HG02938 (cell line): ENCODE measurements around the gene WFIKKN1.

Experiments
- ATAC-seq: cut with Tn5 transposase; IDR thresholded peaks from one replicate; pipeline ENCODE4 v1.9.1; 2021; ENCODE audit warnings: mild to moderate bottlenecking, moderate library complexity; ENCODE audit not compliant: unreplicated experiment

Gene WFIKKN1

DNA sequence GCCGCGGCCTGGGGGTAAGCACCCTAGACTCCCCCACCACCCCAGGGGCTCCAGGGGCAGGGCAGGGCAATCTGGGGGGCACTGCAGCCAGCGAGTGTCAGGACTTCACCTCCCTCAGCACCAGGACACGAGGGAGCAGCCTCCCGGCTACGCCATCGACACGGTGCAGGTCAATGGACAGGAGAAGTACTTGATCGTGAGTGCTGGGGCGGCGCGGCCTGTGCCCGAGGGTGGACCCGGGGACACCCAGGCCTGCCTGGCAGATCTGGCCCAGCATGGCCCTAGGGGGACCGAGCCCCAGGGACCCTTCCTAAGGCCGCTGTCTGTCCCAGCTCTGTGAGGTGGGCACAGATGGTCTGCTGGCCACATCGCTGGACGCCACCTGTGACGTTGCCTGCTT lies 41.6 kb downstream of the WFIKKN1 start:
- no peak for ATAC-seq

DNA sequence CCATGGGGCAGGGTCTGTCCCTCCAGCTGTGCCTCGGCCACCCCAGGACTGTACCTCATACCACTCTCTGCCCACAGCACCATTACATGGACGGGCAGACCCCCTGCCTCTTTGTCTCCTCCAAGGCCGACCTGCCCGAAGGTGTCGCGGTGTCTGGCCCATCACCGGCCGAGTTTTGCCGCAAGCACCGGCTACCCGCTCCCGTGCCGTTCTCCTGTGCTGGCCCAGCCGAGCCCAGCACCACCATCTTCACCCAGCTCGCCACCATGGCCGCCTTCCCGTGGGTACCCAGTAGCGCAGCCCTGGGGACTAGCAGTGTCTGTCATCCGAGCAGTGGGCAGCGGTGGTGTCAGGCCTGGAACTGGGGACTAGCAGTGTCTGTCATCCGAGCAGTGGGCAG lies 42.1 kb downstream of the WFIKKN1 start:
- ATAC-seq = no peak

DNA sequence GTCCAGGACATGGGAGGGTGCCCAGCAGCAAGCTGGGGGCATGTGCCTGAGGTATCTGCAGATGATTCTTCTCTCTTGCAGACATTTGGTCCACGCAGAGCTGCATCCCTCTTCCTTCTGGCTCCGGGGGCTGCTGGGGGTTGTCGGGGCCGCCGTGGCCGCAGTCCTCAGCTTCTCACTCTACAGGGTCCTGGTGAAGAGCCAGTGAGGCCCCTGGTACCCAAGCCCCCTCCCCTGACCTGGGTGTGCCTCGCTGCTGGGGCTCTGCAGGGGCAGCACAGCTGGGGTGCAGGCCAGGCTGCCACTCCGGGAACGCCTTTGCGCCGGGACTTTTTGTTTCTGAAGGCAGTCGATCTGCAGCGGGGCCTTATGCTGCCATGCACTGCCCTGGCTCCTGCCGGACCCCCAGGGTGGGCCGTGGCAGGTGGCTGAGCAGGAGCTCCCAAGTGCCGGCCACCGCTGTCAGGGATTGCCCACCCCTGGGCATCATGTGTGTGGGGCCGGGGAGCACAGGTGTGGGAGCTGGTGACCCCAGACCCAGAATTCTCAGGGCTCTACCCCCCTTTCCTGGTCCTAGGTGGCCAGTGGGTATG lies 42.7 kb downstream of the WFIKKN1 start:
- ATAC-seq = no peak

DNA sequence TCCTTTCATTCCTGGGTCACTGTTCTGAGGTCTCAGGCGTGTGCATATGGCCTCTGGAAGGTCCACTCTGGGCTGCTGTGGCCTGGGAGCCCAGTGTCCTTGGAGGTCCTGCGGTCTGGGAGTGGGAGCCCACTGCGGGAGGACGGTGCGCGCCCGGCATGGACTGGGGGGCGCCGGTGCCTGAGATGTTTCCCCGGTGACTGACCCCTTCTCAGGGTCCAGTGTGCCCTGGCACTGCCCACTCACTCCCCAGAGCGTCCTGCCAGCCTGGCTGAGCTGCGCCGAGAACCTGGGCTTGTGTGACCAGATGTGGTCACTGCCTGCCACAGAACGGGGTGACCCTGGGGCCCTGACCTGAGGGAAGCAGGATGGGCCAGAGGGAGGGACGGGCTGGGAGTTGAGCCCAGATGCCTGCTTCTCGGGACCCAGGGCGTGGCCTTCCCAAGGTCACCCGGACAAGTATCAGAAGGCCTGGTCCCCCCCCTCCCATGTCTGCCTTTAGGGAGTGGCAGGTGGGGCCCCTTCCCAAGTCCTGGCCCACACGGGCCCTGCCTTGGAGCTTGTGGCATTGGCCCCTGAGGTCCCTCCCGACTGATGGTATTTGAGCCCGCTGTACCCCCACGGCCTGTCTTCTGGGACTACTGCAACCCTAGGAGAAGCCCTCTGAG lies 43.6 kb downstream of the WFIKKN1 start:
- no peak for ATAC-seq

DNA sequence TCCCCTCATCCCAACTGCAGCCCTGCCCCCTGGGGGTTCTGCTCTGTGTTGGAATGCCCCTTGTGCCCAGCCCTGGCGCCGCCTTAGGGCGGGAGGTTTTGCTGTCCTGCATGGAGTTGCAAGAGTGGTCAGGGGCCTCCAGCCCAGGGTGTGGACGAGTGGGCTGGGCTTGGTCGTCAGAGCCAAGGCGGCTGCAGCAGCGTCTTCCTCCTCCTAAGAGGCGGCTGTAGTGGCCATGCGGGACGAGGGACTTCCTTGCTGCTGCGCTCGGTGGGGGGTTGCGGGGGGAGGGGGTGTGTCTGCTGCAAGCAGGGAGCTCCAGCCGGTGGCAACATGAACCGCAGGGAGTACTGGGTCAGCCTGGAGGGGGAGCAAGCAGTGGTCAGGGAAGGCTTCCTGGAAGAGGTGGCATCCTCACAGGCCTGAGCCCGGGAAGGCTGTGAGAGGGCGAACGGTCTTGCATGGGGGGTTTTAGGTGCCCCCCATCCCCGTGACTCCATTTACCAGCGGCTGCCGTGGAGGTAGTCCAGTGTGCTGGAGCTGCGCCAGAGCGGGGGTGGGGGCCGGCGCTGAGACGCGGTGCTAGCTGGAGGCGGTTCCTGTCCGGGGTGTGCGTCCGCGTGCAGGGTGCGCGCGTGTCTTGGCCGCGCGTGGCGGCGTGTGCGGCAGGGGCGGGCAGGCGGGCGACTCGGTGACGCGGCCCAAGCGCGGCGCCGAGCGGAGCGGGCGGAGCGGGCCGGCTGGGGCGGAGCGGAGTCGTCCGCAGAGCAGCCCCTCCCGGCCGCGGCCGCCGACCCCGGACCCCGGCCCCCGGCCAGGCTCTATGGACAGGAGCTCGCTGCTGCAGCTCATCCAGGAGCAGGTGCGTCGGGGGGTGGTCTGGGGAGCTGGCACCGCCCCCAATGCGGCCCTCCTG lies 44.4 kb downstream of the WFIKKN1 start, which contains the start of gene RHBDL1:
RHBDL1 (plus strand) TSS at position 704 of the 916 bp plus-strand sequence; CDS start at position 824, 120 bp downstream.
- no peak for ATAC-seq

DNA sequence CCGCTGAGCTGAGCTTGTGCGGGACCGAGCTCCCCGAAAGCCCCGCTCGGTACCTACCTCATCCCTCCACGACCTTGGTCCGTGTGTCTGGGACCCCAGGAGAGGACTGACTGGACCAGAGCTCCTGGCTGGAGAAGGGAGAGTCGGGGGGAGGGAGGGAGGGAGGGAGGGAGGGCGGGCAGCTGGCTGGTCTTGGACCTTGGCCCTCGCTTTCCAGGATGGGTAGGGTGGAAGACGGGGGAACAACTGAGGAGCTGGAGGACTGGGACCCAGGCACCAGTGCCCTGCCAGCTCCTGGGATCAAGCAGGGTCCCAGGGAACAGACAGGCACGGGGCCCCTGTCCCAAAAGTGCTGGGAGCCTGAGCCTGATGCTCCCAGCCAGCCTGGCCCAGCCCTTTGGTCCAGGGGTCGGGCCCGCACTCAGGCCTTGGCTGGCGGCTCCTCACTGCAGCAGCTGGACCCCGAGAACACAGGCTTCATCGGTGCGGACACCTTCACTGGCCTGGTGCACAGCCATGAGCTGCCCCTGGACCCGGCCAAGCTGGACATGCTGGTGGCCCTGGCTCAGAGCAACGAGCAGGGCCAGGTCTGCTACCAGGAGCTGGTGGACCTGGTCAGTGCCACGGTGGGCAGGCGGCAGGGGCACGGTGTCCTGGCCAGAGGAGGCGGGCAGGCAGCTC lies 45.2 kb downstream of the WFIKKN1 start:
- no peak for ATAC-seq

DNA sequence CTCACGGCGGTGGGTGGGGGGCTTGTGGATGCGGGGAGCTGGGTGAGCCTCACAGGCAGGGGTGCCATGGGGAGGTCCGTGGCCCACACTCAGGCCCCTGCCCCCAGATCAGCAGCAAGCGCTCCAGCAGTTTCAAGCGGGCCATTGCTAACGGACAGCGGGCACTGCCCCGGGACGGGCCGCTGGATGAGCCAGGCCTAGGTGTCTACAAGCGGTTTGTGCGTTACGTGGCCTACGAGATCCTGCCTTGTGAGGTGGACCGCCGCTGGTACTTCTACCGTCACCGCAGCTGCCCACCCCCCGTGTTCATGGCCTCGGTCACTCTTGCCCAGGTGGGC lies 45.7 kb downstream of the WFIKKN1 start:
- ATAC-seq = no peak

DNA sequence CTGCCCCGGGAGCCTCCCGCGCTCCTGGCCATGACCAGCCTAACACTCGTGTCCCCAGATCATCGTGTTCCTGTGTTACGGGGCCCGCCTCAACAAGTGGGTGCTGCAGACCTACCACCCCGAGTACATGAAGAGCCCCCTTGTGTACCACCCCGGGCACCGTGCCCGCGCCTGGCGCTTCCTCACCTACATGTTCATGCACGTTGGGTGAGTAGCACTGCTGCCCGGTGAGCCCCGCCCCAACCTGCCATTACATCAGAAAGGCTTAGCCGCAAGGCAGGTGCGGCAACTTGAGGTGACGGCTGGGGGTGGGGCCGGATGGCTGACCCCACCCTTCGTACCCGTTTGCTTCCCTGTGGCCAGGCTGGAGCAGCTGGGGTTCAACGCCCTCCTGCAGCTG lies 46.1 kb downstream of the WFIKKN1 start:
- ATAC-seq = no peak

DNA sequence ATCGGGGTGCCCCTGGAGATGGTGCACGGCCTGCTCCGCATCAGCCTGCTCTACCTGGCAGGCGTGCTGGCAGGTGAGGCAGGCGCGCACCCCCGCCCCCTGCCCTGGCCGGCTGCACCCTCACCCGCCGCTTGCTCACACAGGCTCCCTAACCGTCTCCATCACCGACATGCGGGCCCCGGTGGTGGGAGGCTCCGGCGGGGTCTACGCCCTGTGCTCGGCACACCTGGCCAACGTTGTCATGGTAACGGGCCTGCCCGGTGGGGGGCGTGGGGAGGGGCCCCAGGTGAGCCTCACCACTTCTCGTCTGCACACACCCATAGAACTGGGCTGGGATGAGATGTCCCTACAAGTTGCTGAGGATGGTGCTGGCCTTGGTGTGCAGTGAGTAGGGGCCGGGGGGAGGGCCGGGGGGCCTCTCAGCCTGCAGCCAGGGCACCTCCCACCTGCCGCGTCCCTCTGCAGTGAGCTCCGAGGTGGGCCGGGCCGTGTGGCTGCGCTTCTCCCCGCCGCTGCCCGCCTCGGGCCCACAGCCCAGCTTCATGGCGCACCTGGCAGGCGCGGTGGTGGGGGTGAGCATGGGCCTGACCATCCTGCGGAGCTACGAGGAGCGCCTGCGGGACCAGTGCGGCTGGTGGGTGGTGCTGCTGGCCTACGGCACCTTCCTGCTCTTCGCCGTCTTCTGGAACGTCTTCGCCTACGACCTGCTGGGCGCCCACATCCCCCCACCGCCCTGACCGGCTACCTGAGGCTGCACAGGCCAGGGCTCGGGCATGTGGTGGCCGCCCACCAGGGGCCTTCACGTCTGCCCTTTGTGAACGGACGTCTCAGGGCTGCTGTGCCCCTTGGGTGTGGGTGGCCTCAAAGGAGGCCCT lies 46.8 kb downstream of the WFIKKN1 start:
- ATAC-seq = no peak

DNA sequence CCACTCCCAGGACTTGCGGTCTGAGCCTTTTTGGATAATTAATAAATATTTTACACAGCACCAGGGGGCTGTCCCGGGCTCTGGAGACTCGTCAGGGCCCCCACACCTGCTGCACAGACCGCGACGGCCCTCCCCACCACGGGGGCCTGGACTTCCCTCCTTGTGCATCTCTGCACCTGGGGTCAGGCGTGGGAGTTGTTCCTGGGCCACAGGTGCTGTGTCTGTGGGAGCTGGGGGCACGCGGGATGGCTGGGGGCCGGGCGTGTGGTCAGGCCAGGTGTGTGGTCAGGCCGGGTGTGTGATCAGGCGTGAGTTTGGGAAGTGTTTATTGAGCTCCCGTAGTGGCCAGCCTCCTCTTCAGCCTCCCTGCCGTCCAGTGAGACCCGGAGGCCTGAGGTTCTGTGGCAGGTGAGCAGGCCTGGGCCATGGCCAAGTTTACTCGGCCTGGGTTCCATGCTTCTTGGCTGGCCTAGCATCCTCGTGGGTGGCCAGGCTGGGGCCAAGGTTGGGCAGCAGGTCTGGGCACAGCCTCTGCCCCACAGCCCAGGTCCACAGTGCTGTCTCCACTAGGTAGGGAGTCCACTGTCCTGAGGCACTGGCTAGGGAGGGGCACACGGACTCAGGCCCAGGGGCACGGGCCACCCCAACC lies 47.5 kb downstream of the WFIKKN1 start:
- no peak for ATAC-seq

DNA sequence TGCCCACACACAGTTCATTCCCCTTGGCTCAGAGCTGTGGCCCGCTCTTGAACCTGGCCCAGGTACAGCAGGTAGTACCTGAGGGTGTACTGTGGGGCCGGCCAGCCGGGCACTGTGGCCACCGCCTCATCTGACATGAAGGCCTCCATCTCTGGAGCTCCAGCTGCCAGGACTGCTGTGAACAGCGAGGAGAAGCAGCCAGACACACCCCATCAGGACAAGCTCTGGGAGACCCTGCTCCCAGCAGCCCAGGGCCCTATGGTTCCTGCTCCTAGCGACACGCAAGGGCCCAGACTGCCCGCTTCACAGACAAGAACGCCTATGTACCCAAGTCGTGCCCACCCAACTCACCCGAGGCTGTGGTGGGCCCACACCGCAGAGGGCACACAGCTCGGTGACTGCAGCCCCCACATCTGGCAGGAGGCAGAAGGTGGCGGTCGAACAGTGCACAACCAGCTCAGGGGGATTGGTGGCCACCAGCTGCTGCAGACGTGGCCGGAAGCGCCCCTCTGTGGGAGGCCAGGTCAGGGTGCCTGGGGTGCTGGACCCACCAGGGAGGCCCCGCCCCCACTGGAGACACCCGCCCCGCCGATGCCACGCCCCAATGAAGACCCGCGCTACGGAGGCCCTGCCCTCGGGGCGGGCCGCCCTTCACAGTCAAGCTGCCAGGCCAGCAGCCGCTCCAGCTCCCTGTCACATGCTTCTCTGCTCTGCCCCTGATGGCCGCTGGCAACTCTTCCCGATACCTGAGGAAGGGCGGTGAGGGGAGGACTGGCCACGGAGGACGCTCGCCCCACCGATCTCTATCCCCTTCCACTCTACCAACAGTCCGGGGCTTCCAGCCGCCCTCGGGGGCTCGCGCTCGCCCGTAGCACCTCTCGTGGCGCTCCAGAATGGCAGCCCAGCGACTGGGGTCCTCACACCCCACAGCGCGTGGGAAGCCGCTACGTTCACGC lies 48.4 kb downstream of the WFIKKN1 start:
- ATAC-seq = no peak

DNA sequence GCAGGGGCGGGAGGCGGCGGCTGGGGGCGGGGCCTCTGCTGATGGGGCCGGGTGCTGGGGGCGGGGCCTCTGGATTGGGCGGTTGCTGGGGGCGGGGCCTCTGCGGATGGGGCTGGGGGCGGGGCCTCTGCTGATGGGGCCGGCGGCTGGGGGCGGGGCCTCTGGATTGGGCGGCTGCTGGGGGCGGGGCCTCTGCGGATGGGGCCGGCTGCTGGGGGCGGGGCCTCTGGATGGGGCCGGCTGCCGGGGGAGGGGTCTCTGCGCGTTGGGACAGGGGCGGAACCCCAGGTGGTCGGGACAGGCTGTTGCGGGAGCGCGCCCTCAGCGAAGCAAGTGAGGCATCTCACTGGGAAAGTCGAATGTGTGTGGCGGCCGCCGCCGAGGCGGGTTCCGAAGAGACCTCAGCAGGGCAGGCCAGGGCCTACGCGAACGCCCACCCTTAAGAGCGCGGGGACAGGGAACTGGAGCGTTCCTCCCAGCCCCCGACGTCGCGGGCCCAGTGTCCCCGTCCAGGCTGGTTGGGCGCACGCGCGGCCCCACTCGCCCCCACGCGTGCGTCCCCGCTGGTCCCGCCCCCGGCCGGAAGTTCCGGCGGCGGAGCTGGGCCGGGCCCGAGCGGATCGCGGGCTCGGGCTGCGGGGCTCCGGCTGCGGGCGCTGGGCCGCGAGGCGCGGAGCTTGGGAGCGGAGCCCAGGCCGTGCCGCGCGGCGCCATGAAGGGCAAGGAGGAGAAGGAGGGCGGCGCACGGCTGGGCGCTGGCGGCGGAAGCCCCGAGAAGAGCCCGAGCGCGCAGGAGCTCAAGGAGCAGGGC lies 49.2 kb downstream of the WFIKKN1 start, which contains the start of gene STUB1:
STUB1 (plus strand) TSS at position 597 of the 811 bp plus-strand sequence; CDS start at position 713, 116 bp downstream.
- ATAC-seq = no peak

DNA sequence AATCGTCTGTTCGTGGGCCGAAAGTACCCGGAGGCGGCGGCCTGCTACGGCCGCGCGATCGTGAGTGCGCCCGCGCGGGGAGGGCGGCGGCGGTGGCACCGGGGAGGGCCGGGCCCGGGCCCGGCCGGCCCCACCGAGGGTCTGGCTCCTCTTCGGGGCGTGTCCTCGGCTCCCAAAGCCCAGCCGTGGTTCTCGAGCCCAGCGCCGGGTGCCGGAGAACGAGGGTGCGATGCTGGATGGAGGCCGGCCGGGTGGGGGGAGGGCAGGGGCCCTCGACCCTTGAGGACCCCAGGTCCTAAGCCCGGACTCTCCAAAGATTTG lies 49.8 kb downstream of the WFIKKN1 start:
- no peak for ATAC-seq

DNA sequence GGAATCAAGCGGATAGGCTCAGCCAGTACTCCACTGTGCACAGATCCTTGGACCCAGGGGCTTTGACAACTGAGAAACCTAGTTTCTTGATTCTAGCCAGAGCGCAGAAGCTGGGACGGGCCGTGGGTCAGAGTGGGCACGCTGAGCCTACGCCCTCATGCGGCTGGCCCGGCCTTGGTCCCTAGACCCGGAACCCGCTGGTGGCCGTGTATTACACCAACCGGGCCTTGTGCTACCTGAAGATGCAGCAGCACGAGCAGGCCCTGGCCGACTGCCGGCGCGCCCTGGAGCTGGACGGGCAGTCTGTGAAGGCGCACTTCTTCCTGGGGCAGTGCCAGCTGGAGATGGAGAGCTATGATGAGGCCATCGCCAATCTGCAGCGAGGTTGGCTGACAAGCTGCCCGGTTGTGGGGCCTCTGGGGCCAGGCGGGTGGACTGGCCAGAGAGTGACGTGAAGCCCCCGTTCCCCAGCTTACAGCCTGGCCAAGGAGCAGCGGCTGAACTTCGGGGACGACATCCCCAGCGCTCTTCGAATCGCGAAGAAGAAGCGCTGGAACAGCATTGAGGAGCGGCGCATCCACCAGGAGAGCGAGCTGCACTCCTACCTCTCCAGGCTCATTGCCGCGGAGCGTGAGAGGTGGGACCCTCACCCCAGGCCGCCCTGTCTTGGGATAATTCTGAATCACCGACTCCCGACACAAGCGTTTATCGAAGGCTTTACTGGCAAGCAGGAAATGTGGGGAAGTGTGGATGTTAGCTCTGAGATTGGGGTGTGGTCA lies 50.4 kb downstream of the WFIKKN1 start:
- no peak for ATAC-seq

DNA sequence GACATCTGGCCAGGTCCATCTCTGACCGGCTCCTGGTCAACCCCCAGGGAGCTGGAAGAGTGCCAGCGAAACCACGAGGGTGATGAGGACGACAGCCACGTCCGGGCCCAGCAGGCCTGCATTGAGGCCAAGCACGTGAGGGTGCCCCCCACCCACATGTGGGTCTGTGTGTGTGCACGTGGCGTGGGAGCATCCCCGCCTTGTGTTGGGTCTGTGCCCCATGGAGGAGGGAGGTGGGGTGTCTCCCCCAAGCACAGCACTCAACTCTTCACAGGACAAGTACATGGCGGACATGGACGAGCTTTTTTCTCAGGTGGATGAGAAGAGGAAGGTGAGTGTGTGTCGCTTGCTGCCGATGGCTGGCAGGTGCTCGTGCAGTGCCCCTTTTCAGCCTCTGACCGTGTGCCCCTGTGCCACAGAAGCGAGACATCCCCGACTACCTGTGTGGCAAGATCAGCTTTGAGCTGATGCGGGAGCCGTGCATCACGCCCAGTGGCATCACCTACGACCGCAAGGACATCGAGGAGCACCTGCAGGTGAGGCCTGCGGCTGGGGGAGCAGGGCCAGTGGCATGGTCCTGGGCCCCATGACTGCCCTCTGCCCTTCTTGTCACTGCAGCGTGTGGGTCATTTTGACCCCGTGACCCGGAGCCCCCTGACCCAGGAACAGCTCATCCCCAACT lies 51.1 kb downstream of the WFIKKN1 start:
- no peak for ATAC-seq
